ENCODE measurements around the gene PTCD3. TPM values are rescaled to one million over a fixed set of nuclear protein-coding genes. Genes with fewer than 3 reads are reported as not detected.
A peak's percentile ranks its signal among the peaks of the same experiment; 100 is the strongest.

Gene PTCD3
- total and polyA plus RNA-seq, 12 donors: 34.8 to 332 (median 112) TPM

DNA sequence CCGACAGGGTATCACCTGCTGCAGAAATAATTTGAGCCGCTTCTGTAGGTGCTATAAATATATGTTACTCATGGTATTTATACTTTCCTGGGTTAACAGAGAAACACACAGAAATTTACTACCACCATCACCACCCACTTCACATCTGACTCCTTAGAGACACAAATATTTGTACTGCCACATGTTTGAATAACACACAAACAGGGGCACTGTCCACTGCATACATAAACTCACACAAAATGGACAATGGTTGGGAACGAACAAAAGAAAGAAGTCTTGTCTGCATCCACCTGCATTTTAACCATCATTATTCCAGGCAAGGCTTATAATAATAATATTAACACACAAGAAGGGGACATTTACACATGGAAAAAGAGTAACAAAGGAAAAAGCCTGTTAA is 65.3 kb downstream of the PTCD3 start:
- no peak for DNase-seq
- no peak overlapping the region for H3K27ac ChIP-seq
- TF ChIP-seq POLR2A (IDR thresholded peaks at IDR 0.05): no peak
- TF ChIP-seq, protein P1, sequence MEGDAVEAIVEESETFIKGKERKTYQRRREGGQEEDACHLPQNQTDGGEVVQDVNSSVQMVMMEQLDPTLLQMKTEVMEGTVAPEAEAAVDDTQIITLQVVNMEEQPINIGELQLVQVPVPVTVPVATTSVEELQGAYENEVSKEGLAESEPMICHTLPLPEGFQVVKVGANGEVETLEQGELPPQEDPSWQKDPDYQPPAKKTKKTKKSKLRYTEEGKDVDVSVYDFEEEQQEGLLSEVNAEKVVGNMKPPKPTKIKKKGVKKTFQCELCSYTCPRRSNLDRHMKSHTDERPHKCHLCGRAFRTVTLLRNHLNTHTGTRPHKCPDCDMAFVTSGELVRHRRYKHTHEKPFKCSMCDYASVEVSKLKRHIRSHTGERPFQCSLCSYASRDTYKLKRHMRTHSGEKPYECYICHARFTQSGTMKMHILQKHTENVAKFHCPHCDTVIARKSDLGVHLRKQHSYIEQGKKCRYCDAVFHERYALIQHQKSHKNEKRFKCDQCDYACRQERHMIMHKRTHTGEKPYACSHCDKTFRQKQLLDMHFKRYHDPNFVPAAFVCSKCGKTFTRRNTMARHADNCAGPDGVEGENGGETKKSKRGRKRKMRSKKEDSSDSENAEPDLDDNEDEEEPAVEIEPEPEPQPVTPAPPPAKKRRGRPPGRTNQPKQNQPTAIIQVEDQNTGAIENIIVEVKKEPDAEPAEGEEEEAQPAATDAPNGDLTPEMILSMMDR (IDR thresholded peaks at IDR 0.05): no peak
- intact Hi-C loops (cut with DNase I): no loop called here
- H3K9me3 ChIP-seq (replicated peaks in 1 of 3): no peaks in the 10 kb centered on the region
- WGBS, 4 donors: 87 to 92% (median 89%) methylated on average over 3 of the region's 3 CpGs
- no peaks in the 10 kb centered on the region for H3K27me3 ChIP-seq
- peaks cover 0 to 50% of the 10 kb centered on the region in 2 donors for H3K36me3 ChIP-seq (replicated peaks in 1 of 2)
- H3K4me1 ChIP-seq (replicated peaks in 1 of 2): peaks cover 5 to 25% of the 10 kb centered on the region in 2 donors
- H3K4me3 ChIP-seq: no peak overlapping the region

DNA sequence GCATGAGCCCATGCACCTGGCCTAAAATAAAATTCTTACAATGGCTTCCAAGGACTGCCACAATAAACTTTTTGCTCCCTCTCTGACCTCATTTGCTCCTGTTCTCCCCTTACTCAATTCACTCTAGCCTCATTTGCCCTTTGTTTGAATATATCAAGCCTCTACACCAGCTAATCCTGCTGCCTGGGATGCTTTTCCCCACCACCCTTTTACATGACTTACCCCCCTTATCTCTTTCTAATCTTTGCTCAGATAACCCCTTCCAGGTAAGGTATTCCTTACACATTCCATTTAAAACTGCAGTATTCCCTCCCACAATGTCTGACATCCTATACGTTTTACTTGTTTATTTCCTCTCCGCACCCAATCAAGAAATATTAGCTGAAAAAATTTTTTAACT is 66.6 kb downstream of the PTCD3 start:
- no peaks in the 10 kb centered on the region for H3K27me3 ChIP-seq
- no peak overlapping the region for H3K4me3 ChIP-seq
- no peak overlapping the region for H3K27ac ChIP-seq
- no peak for DNase-seq
- intact Hi-C loops (cut with DNase I): no loop called here
- TF ChIP-seq, protein P1 (IDR thresholded peaks at IDR 0.05): no peak
- no peak for TF ChIP-seq POLR2A (IDR thresholded peaks at IDR 0.05)
- peaks cover 12 to 38% of the 10 kb centered on the region in 2 donors for H3K4me1 ChIP-seq (replicated peaks in 1 of 2)
- no peaks in the 10 kb centered on the region for H3K9me3 ChIP-seq (replicated peaks in 1 of 3)
- 24 to 89% (median 60%) methylated on average over 2 of the region's 2 CpGs for WGBS, 4 donors
- peaks cover 0 to 43% of the 10 kb centered on the region in 2 donors for H3K36me3 ChIP-seq (replicated peaks in 1 of 2)

- TF ChIP-seq, protein P1 (IDR thresholded peaks at IDR 0.05): no peak
- TF ChIP-seq POLR2A (IDR thresholded peaks at IDR 0.05): no peak
- Histone ChIP-seq H3K27ac (no peak overlapping the region), H3K27me3 (no peaks in the 10 kb centered on the region), H3K9me3 (replicated peaks in 1 of 3) (no peaks in the 10 kb centered on the region), H3K4me3 (no peak overlapping the region), H3K36me3 (replicated peaks in 1 of 2) (peaks cover 0 to 50% of the 10 kb centered on the region in 2 donors), H3K4me1 (replicated peaks in 1 of 2) (peaks cover 12 to 38% of the 10 kb centered on the region in 2 donors)
- intact Hi-C loops (cut with DNase I): no loop called here
- WGBS, 4 donors: 61 to 74% (median 67%) methylated on average over 2 of the region's 2 CpGs
- DNase-seq: no peak
These were observed 68.4 kb downstream of the PTCD3 start for GRCh38 chr2:86174445-86174844.

DNA sequence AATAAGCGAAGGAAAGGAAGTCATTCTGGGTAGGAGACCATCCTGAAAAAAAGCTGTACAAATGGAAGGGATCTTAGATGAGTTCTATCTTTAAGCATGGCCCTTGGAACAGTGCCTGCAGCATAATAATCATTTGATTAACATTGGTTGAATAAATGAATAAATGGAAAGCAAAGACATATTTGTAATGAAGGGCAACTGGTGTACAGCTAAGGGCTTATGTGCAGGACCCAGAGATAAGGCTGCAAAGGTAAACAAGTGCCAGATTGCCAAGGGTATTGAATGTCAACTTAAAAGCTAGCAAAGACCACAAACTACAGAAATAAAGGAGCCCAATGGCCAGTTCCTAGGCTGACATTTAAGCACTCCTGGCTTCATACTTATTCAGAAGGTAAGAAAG is 69.8 kb downstream of the PTCD3 start:
- intact Hi-C loops (cut with DNase I): no loop called here
- WGBS, 4 donors: 64 to 96% (median 90%) methylated on average over 1 of the region's 1 CpG

More for the DNA sequence above, 69.8 kb downstream of the PTCD3 start:
- no peak for TF ChIP-seq POLR2A (IDR thresholded peaks at IDR 0.05)
- TF ChIP-seq, protein P1 (IDR thresholded peaks at IDR 0.05): no peak
- Histone ChIP-seq H3K27ac (peak overlapping the region in 1 of 5 donors; percentile 10), H3K36me3 (replicated peaks in 1 of 2) (peaks cover 0 to 40% of the 10 kb centered on the region in 2 donors), H3K4me3 (no peak overlapping the region), H3K9me3 (replicated peaks in 1 of 3) (no peaks in the 10 kb centered on the region), H3K4me1 (replicated peaks in 1 of 2) (peaks cover 12 to 38% of the 10 kb centered on the region in 2 donors), H3K27me3 (no peaks in the 10 kb centered on the region)
- no peak for DNase-seq
